Activated CD4-positive, alpha-beta T cell treated with anti-CD3 and anti-CD28 coated beads, Interleukin-2, amount 50 U/mL, for 1 hour (primary cell): ENCODE data around the gene GHRHR.

ENCODE experiments used
- DNase-seq: peaks from one replicate; pipeline ENCODE4 v3.0.0-alpha.2; 2020

The GHRHR gene

GRCh38 chr7:30987178-30987577 lies 23.4 kb downstream of the GHRHR start:
- no peak for DNase-seq

GRCh38 chr7:30987936-30988335 lies 24.2 kb downstream of the GHRHR start:
- no peak for DNase-seq

GRCh38 chr7:30988351-30989005 lies 24.7 kb downstream of the GHRHR start:
- DNase-seq = no peak

GRCh38 chr7:30989008-30989823 lies 25.5 kb downstream of the GHRHR start:
- no peak for DNase-seq

GRCh38 chr7:30989824-30990672 lies 26.3 kb downstream of the GHRHR start:
- no peak for DNase-seq

GRCh38 chr7:30990673-30991170 lies 27.0 kb downstream of the GHRHR start:
- no peak for DNase-seq

- DNase-seq = no peak
Measured at GRCh38 chr7:30992414-30992813, 28.7 kb downstream of the GHRHR start.

- DNase-seq = no peak
Measured at GRCh38 chr7:30994206-30995100, 30.7 kb downstream of the GHRHR start.

- no peak for DNase-seq
Measured at GRCh38 chr7:30995536-30995935, 31.8 kb downstream of the GHRHR start.

- DNase-seq = no peak
Measured at GRCh38 chr7:30996256-30996655, 32.5 kb downstream of the GHRHR start.

- DNase-seq = no peak
Measured at GRCh38 chr7:30996883-30997282, 33.1 kb downstream of the GHRHR start.

- DNase-seq = no peak
Measured at GRCh38 chr7:30997316-30997715, 33.6 kb downstream of the GHRHR start.

- DNase-seq = no peak
Measured at GRCh38 chr7:30998180-30998579, 34.4 kb downstream of the GHRHR start.

- DNase-seq = no peak
Measured at GRCh38 chr7:31000161-31000693, 36.5 kb downstream of the GHRHR start.

- DNase-seq = no peak
Measured at GRCh38 chr7:31000779-31001178, 37.0 kb downstream of the GHRHR start.

- no peak for DNase-seq
Measured at GRCh38 chr7:31002256-31002655, 38.5 kb downstream of the GHRHR start.

GRCh38 chr7:31003097-31003496 lies 39.3 kb downstream of the GHRHR start:
- DNase-seq = no peak

- DNase-seq = no peak
Measured at GRCh38 chr7:31003721-31004120, 40.0 kb downstream of the GHRHR start.

GRCh38 chr7:31004393-31004792 lies 40.6 kb downstream of the GHRHR start:
- DNase-seq = no peak

GRCh38 chr7:31006857-31007256 lies 43.1 kb downstream of the GHRHR start:
- DNase-seq = no peak

- DNase-seq = no peak
Measured at GRCh38 chr7:31007634-31008033, 43.9 kb downstream of the GHRHR start.

- no peak for DNase-seq
Measured at GRCh38 chr7:31014826-31015225, 51.1 kb downstream of the GHRHR start.
